ENCODE measurements around the gene ARRDC3.

- TF ChIP-seq POLR2AphosphoS5 (IDR thresholded peaks at IDR 0.05) (no peak), REST (IDR thresholded peaks at IDR 0.05; ENCODE audit: borderline replicate concordance) (no peak), CTCF (IDR thresholded peaks at IDR 0.05; ENCODE audit: poor library complexity, severe bottlenecking) (no peak), SMC3 (conservative IDR thresholded peaks at IDR 0.05; ENCODE audit: poor library complexity) (no peak), TAF1 (IDR thresholded peaks at IDR 0.05; ENCODE audit: low read depth) (no peak), EZH2 (IDR thresholded peaks at IDR 0.05; ENCODE audit: borderline replicate concordance, insufficient read depth, low read length, poor library complexity, severe bottlenecking) (no peak), EP300 (conservative IDR thresholded peaks at IDR 0.05; ENCODE audit: poor library complexity, severe bottlenecking) (no peak), MXI1 (conservative IDR thresholded peaks at IDR 0.05; ENCODE audit: poor library complexity, severe bottlenecking) (no peak), RAD21 (conservative IDR thresholded peaks at IDR 0.05) (no peak)
Observed at GRCh38 chr5:91430949-91431348, 47.8 kb upstream of the ARRDC3 start.

Measured in neural cell (in vitro differentiated cells).